Adrenal gland (tissue), 12 donors: ENCODE results near the gene SLC15A1. TPM values are rescaled to one million over a fixed set of nuclear protein-coding genes. Genes with fewer than 3 reads are reported as not detected.

Experiments used
- DNase-seq, 7 donors: peaks; one replicate each; pipeline ENCODE4 v3.0.0-alpha.2; 2019 to 2020
- H3K27ac ChIP-seq, 5 donors: fragments of 200-600 bp; sonication (generic) in 4 of 5; 1 replicate in 3 of 5; 2 replicates in 2 of 5; pipeline versions ENCODE4 v1.5.1 to v1.8.0; 2016 to 2020; ENCODE audit warnings: mild to moderate bottlenecking in 1 of 5
- H3K27me3 ChIP-seq: fragments of 200-600 bp; 2 replicates; pipeline ENCODE4 v1.8.0; 2021
- H3K36me3 ChIP-seq, 2 donors: fragments of 200-600 bp; replicated peaks in 1 of 2; 1 replicate in 1 of 2; 2 replicates in 1 of 2; pipeline versions ENCODE4 v1.5.1 to v1.8.0; 2018 to 2022
- H3K4me1 ChIP-seq, 2 donors: fragments of 200-600 bp; replicated peaks in 1 of 2; 1 replicate in 1 of 2; 2 replicates in 1 of 2; pipeline versions ENCODE4 v1.5.1 to v1.8.0; 2018 to 2021
- H3K4me3 ChIP-seq, 4 donors: fragments of 200-600 bp; sonication (generic) in 3 of 4; one replicate each; pipeline ENCODE4 v1.5.1; 2016 to 2018
- H3K9me3 ChIP-seq, 3 donors: fragments of 200-600 bp; sonication (generic) in 1 of 3; replicated peaks in 1 of 3; 1 replicate in 2 of 3; 2 replicates in 1 of 3; pipeline versions ENCODE4 v1.5.1 to v1.8.0; 2016 to 2021
- POLR2A ChIP-seq, 2 donors: fragments of 450-650 bp; IDR thresholded peaks; one replicate each; pipeline ENCODE4 v1.6.1; 2017; ENCODE audit warnings: antibody characterized with exemption in 2 of 2, mild to moderate bottlenecking in 2 of 2, moderate library complexity in 1 of 2
- WGBS, 4 donors: extraction: QIAGEN DNeasy Blood & Tissue Kit in 2 of 4; methylation state at CpG; one replicate each; pipeline versions ENCODE4 v1.1.5 to v1.1.7; 2013 to 2017; 5-methylcytosine and 5-hydroxymethylcytosine counted together
- intact Hi-C, 2 donors: fragments of 100-400 bp; cut with DNase I; formaldehyde crosslinking; loops; one replicate each; pipeline versions ENCODE4 v1.14.1 to v1.15.0; 2022 to 2023
- polyA plus RNA-seq, 3 donors: library from polyadenylated mRNA; stranded (reverse); fragments of 200-250 nt in 2 of 3; fragments of 350-450 nt in 1 of 3; fragmentation: Illumina TruSeq in 1 of 3; extraction: RNeasy Lipid Tissue Mini Kit (QIAGEN cat#74804) in 1 of 3; gene quantifications; one replicate each; pipeline ENCODE4 v1.2.3, GENCODE V29; 2013 to 2014
- total RNA-seq, 9 donors: library from RNA; depleted of rRNA in 4 of 9; stranded (reverse); fragments of >200 nt in 4 of 9; fragments of 120-200 nt in 1 of 9; fragmentation: NEBNext Ultra II Directional in 1 of 9; extraction: Animal tissue kit (Norgen Biotek cat#: 25700) in 1 of 9; gene quantifications; one replicate each; pipeline versions ENCODE4 v1.1.0 to v1.2.4, GENCODE V29; 2013 to 2023
- TF ChIP-seq, protein P1 (sequence below), 6 experiments: fragments of 450-650 bp in 4 of 6; fragments of 200-600 bp in 2 of 6; sonication (generic) in 1 of 6; IDR thresholded peaks; 1 replicate in 5 of 6; 2 replicates in 1 of 6; pipeline versions ENCODE4 v1.5.1 to v1.8.0; 2016 to 2021; ENCODE audit warnings: antibody characterized with exemption in 6 of 6, mild to moderate bottlenecking in 2 of 6, moderate library complexity in 1 of 6
- donor health status: healthy with polysubstance abuse.
- donor health status: Bipolar disorder and iron deficiency.
- donor health status: DM: yes; HTN: yes; CAD: no.
- donor health status: DM: no; HTN: no; CAD: no.
- donor health status: DM: no; HTN: no; CAD: no.
- donor health status: DM: yes; HTN: yes; CAD: no.

SLC15A1 gene
- total and polyA plus RNA-seq, 12 donors = 0.06 to 0.17 (median 0.07) TPM; not detected in 8

- H3K27me3 ChIP-seq = no peaks in the 10 kb centered on the region
- no peak for DNase-seq
- 81 to 87% (median 82%) methylated on average over 6 to 15 of the region's 15 CpGs for WGBS, 4 donors
- intact Hi-C loops = no loop called here
- no peaks in the 10 kb centered on the region for H3K36me3 ChIP-seq
- no peaks in the 10 kb centered on the region for H3K9me3 ChIP-seq
- no peak overlapping the region for H3K27ac ChIP-seq
- no peak overlapping the region for H3K4me3 ChIP-seq
- TF ChIP-seq, protein P1, sequence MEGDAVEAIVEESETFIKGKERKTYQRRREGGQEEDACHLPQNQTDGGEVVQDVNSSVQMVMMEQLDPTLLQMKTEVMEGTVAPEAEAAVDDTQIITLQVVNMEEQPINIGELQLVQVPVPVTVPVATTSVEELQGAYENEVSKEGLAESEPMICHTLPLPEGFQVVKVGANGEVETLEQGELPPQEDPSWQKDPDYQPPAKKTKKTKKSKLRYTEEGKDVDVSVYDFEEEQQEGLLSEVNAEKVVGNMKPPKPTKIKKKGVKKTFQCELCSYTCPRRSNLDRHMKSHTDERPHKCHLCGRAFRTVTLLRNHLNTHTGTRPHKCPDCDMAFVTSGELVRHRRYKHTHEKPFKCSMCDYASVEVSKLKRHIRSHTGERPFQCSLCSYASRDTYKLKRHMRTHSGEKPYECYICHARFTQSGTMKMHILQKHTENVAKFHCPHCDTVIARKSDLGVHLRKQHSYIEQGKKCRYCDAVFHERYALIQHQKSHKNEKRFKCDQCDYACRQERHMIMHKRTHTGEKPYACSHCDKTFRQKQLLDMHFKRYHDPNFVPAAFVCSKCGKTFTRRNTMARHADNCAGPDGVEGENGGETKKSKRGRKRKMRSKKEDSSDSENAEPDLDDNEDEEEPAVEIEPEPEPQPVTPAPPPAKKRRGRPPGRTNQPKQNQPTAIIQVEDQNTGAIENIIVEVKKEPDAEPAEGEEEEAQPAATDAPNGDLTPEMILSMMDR (IDR thresholded peaks at IDR 0.05) = no peak
- TF ChIP-seq POLR2A (IDR thresholded peaks at IDR 0.05) = no peak
- H3K4me1 ChIP-seq = no peaks in the 10 kb centered on the region
Observed at GRCh38 chr13:98775386-98775785, 22.9 kb upstream of the SLC15A1 start.

DNA sequence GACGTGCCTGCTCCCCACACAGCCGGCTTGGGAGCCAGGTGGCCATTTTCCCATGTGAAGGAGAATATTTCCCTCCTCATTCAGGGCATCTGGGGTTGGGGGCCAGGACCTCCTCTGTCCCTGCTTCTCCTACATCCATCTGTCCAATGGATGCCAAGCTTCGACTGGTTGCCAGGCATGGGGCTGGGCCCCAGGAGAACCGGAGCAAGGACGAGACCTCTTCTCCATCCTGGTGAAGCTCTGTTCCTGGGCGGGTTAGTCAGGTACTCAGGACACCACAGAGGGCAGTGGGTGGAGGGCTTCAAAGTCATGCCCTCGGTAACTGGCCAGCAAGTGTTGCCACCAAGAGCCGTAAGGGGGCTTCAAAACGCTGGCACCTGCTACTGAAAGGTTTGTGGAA lies 22.3 kb upstream of the SLC15A1 start:
- Histone ChIP-seq H3K4me3 (no peak overlapping the region), H3K36me3 (no peaks in the 10 kb centered on the region), H3K27me3 (no peaks in the 10 kb centered on the region), H3K27ac (no peak overlapping the region), H3K9me3 (no peaks in the 10 kb centered on the region), H3K4me1 (no peaks in the 10 kb centered on the region)
- intact Hi-C loops = no loop called here
- TF ChIP-seq, protein P1 (IDR thresholded peaks at IDR 0.05) = no peak
- TF ChIP-seq POLR2A (IDR thresholded peaks at IDR 0.05) = no peak
- WGBS, 4 donors = 87 to 95% (median 94%) methylated on average over 9 of the region's 9 CpGs
- DNase-seq = no peak

DNA sequence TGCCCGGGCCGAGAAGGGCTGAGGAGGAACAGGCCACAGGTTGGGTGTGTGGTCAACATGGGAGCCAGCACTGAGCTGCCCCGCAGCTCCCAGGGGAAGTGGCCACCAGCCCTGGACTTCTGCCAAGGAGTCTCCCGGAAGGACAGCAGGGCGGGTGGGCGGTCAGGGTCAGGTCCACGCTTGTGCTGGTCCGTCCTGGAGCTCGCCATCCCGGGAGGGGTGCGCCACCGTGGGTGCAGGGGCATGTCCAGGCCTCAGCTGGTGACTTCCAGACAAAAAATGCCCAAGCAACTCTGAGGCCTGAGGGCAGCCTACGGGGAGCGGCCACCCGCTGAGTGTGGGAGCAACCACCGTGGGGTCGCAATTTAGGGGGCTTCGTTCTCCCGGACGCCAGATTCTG lies 21.4 kb upstream of the SLC15A1 start:
- TF ChIP-seq POLR2A (IDR thresholded peaks at IDR 0.05) = no peak
- TF ChIP-seq, protein P1 (IDR thresholded peaks at IDR 0.05) = no peak
- Histone ChIP-seq H3K27me3 (no peaks in the 10 kb centered on the region), H3K4me3 (no peak overlapping the region), H3K36me3 (no peaks in the 10 kb centered on the region), H3K9me3 (no peaks in the 10 kb centered on the region), H3K4me1 (no peaks in the 10 kb centered on the region), H3K27ac (no peak overlapping the region)
- WGBS, 4 donors = 77 to 92% (median 86%) methylated on average over 12 to 20 of the region's 20 CpGs
- intact Hi-C loops = no loop called here
- no peak for DNase-seq

- Histone ChIP-seq H3K27ac (no peak overlapping the region), H3K36me3 (no peaks in the 10 kb centered on the region), H3K4me3 (no peak overlapping the region), H3K9me3 (no peaks in the 10 kb centered on the region), H3K4me1 (no peaks in the 10 kb centered on the region), H3K27me3 (no peaks in the 10 kb centered on the region)
- TF ChIP-seq, protein P1 (IDR thresholded peaks at IDR 0.05) = no peak
- no peak for TF ChIP-seq POLR2A (IDR thresholded peaks at IDR 0.05)
- intact Hi-C loops = no loop called here
- no peak for DNase-seq
- WGBS, 4 donors = 74 to 88% (median 82%) methylated on average over 10 to 12 of the region's 12 CpGs
Observed at GRCh38 chr13:98772794-98773452, 20.5 kb upstream of the SLC15A1 start.
